ENCODE measurements around the gene GLYAT.

GRCh38 chr11:58774164-58774593, 42.4 kb upstream of the GLYAT start:
- no peak for TF ChIP-seq CTCF (IDR thresholded peaks at IDR 0.05)
- no peak for TF ChIP-seq EZH2 (IDR thresholded peaks at IDR 0.05; ENCODE audit: borderline replicate concordance, insufficient read depth, low read depth, low read length, poor library complexity, severe bottlenecking)

Measured in B cell (primary cell).